NB4 (cell line): ENCODE measurements around the gene INPP5D.
"Not testable (repeated sequence)": the region's sequence is repeated elsewhere in the genome, so short reads cannot be mapped to it uniquely, and the experiment has no call there.

ENCODE experiments used
- DNase-seq: peaks from one replicate; pipeline ENCODE4 v3.0.0; 2010; ENCODE audit warnings: low read depth
- H3K4me3 ChIP-seq: one replicate; pipeline ENCODE4 v1.5.1; 2011; ENCODE audit warnings: mild to moderate bottlenecking, low read depth, low read length, moderate library complexity
- CTCF ChIP-seq: IDR thresholded peaks from one replicate; pipeline ENCODE4 v1.5.1; 2012; ENCODE audit warnings: low read depth, low read length
- MAX ChIP-seq: IDR thresholded peaks from 2 replicates; pipeline ENCODE4 v1.6.1; 2011; ENCODE audit warnings: low read depth, low read length
- MYC ChIP-seq: IDR thresholded peaks from 2 replicates; pipeline ENCODE4 v1.6.1; 2011; ENCODE audit warnings: low read depth, low read length
- POLR2A ChIP-seq: IDR thresholded peaks from 2 replicates; pipeline ENCODE4 v1.6.1; 2011; ENCODE audit warnings: mild to moderate bottlenecking; ENCODE audit not compliant: insufficient read length; ENCODE audit errors: extremely low read depth

INPP5D gene

DNA sequence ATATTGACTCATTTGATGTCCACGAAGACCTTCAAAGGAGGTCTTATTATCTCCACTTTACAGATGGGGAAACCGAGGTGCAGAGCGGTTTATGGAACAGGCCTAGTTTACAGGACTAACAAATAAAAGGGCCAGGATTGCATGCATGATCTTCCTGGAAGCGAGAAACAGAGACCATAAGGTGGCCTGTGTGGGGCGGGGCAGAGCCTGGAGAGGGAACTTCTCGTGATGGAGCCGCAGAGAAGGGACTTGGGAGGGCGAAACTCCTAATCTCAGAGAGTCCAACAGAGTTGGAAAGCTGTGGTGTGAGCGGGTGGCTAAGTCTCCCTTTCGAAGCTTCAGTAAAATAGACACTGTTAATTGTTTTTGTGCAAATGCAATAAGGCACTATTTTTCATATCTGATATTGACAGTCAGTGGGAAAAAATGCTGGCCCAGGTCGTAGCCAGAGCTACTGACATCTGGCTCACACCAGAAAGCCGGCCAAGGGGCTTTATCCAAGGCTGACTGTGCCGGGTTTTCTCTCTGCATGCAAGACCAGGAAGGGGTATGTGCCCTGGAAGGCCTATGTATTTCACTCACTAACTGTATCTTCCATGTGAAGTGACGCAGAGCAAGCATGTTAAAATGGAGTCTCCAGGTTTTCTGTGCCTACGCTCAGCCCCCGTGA lies 4.5 kb downstream of the INPP5D start:
- no peak for DNase-seq
- TF ChIP-seq MYC (no peak), CTCF (no peak), POLR2A (no peak), MAX (no peak)
- peak overlapping the region; percentile 100 for H3K4me3 ChIP-seq

DNA sequence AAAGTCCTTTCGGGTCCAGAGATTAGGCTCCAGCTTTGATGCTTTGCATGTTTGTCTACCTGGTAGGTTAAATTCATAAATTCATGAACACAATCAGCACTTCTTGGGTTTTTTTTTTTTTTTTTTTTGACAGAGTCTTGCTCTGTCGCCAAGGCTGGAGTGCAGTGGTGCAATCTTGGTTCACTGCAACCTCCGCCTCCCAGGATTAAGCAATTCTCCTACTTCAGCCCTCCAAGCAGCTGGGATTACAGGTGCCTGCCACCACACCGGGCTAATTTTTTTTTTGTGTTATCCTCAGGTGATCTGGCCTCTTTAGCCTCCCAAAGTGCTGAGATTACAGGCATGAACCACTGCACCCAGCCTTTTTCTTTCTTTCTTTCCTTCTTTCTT lies 5.1 kb downstream of the INPP5D start:
- DNase-seq = not testable (repeated sequence)
- H3K4me3 ChIP-seq = peak overlapping the region; percentile 100

DNA sequence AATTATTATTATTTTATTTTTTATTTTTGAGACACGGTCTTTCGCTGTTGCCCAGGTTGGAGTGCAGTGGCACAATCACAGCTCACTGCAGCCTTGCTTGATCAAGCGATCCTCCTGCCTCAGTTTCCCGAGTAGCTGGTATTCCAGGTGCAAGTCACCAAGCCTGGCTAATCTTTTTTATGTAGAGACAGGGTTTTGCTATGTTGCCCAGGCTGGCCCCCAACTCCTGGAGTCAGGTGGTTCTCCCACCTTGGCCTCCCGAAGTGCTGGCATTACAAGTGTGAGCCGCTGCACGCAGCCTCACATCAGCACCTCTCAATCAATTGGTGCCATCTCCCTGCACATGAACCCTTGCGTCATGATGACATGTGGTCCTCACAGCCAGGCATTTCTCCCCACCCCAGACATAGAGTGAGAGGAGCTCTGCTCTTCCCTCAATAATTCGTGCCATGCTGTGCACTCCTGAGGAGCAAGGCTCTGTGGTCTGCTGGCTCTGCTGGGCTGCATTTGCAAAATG lies 5.9 kb downstream of the INPP5D start:
- DNase-seq = no peak
- TF ChIP-seq POLR2A (no peak), MAX (no peak), MYC (no peak), CTCF (no peak)
- no peak overlapping the region for H3K4me3 ChIP-seq

DNA sequence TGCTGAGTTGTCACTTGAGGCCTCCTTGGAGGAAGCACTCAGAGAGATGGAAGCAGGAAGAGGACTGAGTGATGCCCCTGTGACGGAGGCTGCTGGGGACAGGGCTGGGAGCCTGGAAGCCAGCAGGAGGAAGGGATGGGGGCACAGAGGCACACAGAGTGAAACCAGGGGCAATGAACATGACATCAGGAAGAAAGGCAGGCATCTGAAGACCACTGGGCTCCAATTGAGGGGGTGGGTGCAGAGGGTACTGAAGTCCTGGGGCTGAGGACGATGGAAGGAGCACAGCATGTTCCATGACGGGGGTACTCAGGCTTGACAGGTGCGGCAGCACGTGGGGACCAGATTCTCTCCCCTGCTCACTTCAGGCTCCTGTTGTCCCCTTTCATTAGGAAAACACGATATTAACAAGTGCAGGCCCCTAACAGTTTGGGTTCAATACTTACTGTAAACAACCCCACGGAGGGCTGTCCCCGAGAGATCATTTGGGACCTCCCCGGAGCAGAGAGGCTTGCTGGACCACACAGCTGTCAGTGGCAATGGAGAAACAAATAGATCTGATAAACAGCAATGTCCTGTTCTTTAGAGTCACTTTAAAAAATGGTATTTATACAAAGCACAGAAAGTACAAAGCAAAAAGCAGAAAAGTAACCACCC lies 8.7 kb downstream of the INPP5D start:
- DNase-seq = no peak
- TF ChIP-seq POLR2A (no peak), MAX (no peak), CTCF (no peak), MYC (no peak)
- H3K4me3 ChIP-seq = no peak overlapping the region

- H3K4me3 ChIP-seq = no peak overlapping the region
- no peak for DNase-seq
- TF ChIP-seq POLR2A = no peak
- TF ChIP-seq CTCF = no peak
- TF ChIP-seq MYC = no peak
- TF ChIP-seq MAX = no peak
Measured at GRCh38 chr2:233072838-233073237, 12.7 kb downstream of the INPP5D start.

GRCh38 chr2:233074106-233074505 lies 14.0 kb downstream of the INPP5D start:
- DNase-seq = no peak
- TF ChIP-seq MAX (no peak), MYC (no peak), POLR2A (no peak), CTCF (no peak)
- no peak overlapping the region for H3K4me3 ChIP-seq
